ENCODE data around the gene IPO5. TPM values are rescaled to one million over a fixed set of nuclear protein-coding genes. Genes with fewer than 3 reads are reported as not detected.
A peak's percentile ranks its signal among the peaks of the same experiment; 100 is the strongest.

Gene IPO5
- total RNA-seq (2021; fragmentation: NEBNext Ultra II Directional; extraction: Animal tissue kit (Norgen Biotek cat#: 25700)) (388 and 410 TPM in 2 replicates), polyA plus RNA-seq (2011; rRNA removed) (106 and 143 TPM in 2 replicates), polyA minus RNA-seq (2011; rRNA and poly(A)+ RNA removed) (499 and 736 TPM in 2 replicates)
- polyA plus RNA-seq (2011; cell fraction: cytosol; rRNA removed) = 200 TPM
- polyA plus RNA-seq (2011; cell fraction: nucleus; rRNA removed) = 292 TPM
- polyA plus RNA-seq (2012, experiment 1 of 2) = 219 to 400 TPM (median 256 TPM) in 4 replicates
- polyA plus RNA-seq (2012, experiment 2 of 2) = 13.1 TPM
- polyA plus RNA-seq (2013, experiment 1 of 2) = 192 TPM
- 190 TPM for polyA plus RNA-seq (2013, experiment 2 of 2)
- 283 TPM for polyA minus RNA-seq (2011; cell fraction: cytosol; rRNA and poly(A)+ RNA removed)
- polyA minus RNA-seq (2011; cell fraction: nucleus; rRNA and poly(A)+ RNA removed) = 475 TPM
- long read RNA-seq, experiment 1, transcript IPO5-222 (26 exons, 3,419 nt) = major isoform, 66 of 503 reads
- long read RNA-seq, experiment 1, partial matches to known transcripts = 401 of 503 reads
- long read RNA-seq, experiment 1, other reads (novel, unspliced or antisense) = 34 of 503 reads
- long read RNA-seq, experiment 2, transcript IPO5-222 (26 exons, 3,419 nt) = major isoform, 42 of 70 reads
- long read RNA-seq, experiment 2, partial matches to known transcripts = 20 of 70 reads
- long read RNA-seq, experiment 2, other reads (novel, unspliced or antisense) = 7 of 70 reads

- H3K27ac ChIP-seq (ENCODE audit: low read depth, low read length) = no peak within 1 kb of the TSS
- H4K20me1 ChIP-seq (replicated peaks in 1 of 2; ENCODE audit: control insufficient read depth in 1 of 2, insufficient read depth in 2 of 2, low read length in 2 of 2) = no peaks in the 10 kb centered on the region
- H2AK5ac ChIP-seq (ENCODE audit: low read depth, low read length) = no peak within 1 kb of the TSS
- H3K18ac ChIP-seq (ENCODE audit: extremely low read depth, low read length) = no peak within 1 kb of the TSS
- no peak within 1 kb of the TSS for H3K23ac ChIP-seq (ENCODE audit: insufficient read length)
- H3K14ac ChIP-seq (ENCODE audit: insufficient read length) = no peak within 1 kb of the TSS
- no peaks in the 10 kb centered on the region for H3K4me1 ChIP-seq (replicated peaks in 1 of 4; ENCODE audit: control insufficient read depth in 3 of 4, insufficient read depth in 4 of 4, low read length in 3 of 4)
- peaks cover 0 to 4% of the 10 kb centered on the region in 2 experiments; a peak in 1 of 4 replicates for H3K9me3 ChIP-seq (ENCODE audit: insufficient read depth in 2 of 2, low read depth in 1 of 2, low read length in 1 of 2)
- no peak for DNase-seq (ENCODE audit: low read depth in 1 of 2, low spot score in 2 of 2)
- FAIRE-seq = no peak
- no peak within 1 kb of the TSS for H3K4ac ChIP-seq (replicated peaks; ENCODE audit: insufficient read length, low read depth, low read length)
- no peak within 1 kb of the TSS for H3K56ac ChIP-seq (replicated peaks; ENCODE audit: insufficient read length, low read depth, low read length)
- no peaks in the 10 kb centered on the region for H3K79me1 ChIP-seq (ENCODE audit: low read depth, low read length)
- no peaks in the 10 kb centered on the region for H3K27me3 ChIP-seq (replicated peaks in 1 of 4; ENCODE audit: control insufficient read depth in 3 of 4, extremely low read depth in 1 of 4, insufficient read depth in 3 of 4, low read length in 3 of 4)
- no peak within 1 kb of the TSS for H2BK15ac ChIP-seq (ENCODE audit: low read length)
- ChIA-PET POLR2A (ENCODE audit: partially characterized antibody) (interaction anchor here (1.9 kb wide), 1 partner anchor 24 kb away, joined by 6 read pairs; no protein-coding TSS in a partner anchor), CTCF (ENCODE audit: partially characterized antibody) (interaction anchor here (1.1 to 1.9 kb wide), 2 partner anchors 19 to 42 kb away, joined by 3 to 7 read pairs; no protein-coding TSS in a partner anchor)
- no peaks in the 10 kb centered on the region for H3K36me3 ChIP-seq (ENCODE audit: control insufficient read depth in 2 of 4, insufficient read depth in 4 of 4, low read length in 3 of 4)
- no peak within 1 kb of the TSS for H2BK12ac ChIP-seq (ENCODE audit: low read depth, low read length)
- 90% methylated on average over 10 of the region's 10 CpGs; no CpG with 5 or more reads in 1 of the 2 experiments for WGBS, 2 experiments (ENCODE audit: extremely low coverage in 1 of 2, insufficient coverage in 1 of 2, insufficient read length in 1 of 2, insufficient replicate concordance in 2 of 2, low coverage in 1 of 2, low lambda C conversion rate in 2 of 2, missing lambda C conversion rate in 1 of 2)
- H2BK20ac ChIP-seq (ENCODE audit: low read length) = no peak within 1 kb of the TSS
- no peak within 1 kb of the TSS for H4K91ac ChIP-seq (replicated peaks; ENCODE audit: insufficient read length, low read length)
- no peak within 1 kb of the TSS for H2BK5ac ChIP-seq (ENCODE audit: low read depth, low read length)
- H3K23me2 ChIP-seq (ENCODE audit: low read depth, low read length) = no peaks in the 10 kb centered on the region
- no peak within 1 kb of the TSS for H4K5ac ChIP-seq (ENCODE audit: insufficient read length, low read depth, low read length)
- H2BK120ac ChIP-seq (replicated peaks; ENCODE audit: low read depth, low read length) = no peak within 1 kb of the TSS
- H3K79me2 ChIP-seq (ENCODE audit: control insufficient read depth in 1 of 2, insufficient read depth in 2 of 2, low read length in 2 of 2) = no peaks in the 10 kb centered on the region
- no peak within 1 kb of the TSS for H3K4me2 ChIP-seq (ENCODE audit: insufficient read depth in 1 of 2, low read depth in 2 of 2, low read length in 2 of 2)
- H3K9ac ChIP-seq (replicated peaks in 1 of 4; ENCODE audit: extremely low read depth in 1 of 4, low read depth in 3 of 4, low read length in 3 of 4) = no peak within 1 kb of the TSS
- H4K8ac ChIP-seq (ENCODE audit: extremely low read depth, insufficient read depth, low read length) = no peak within 1 kb of the TSS
- 0 out of 2 replicates have a peak within 1 kb of the TSS, but pooled peaks have one; percentile 34 for H2AFZ ChIP-seq (ENCODE audit: low read length)
- H3K4me3 ChIP-seq (ENCODE audit: extremely low read depth in 1 of 4, insufficient read depth in 2 of 4, low read depth in 3 of 4, low read length in 4 of 4) = no peak within 1 kb of the TSS
- TF ChIP-seq EP300 (IDR thresholded peaks at IDR 0.05; ENCODE audit: borderline replicate concordance in 1 of 2, low read depth in 2 of 2, low read length in 2 of 2) = no peak
- no peak for TF ChIP-seq CREB1 (IDR thresholded peaks at IDR 0.05)
- TF ChIP-seq RXRA (IDR thresholded peaks at IDR 0.05; ENCODE audit: insufficient read depth, low read depth, low read length) = no peak
- TF ChIP-seq POLR2A (IDR thresholded peaks at IDR 0.05; ENCODE audit: control extremely low read depth in 1 of 2, low read depth in 2 of 2, low read length in 2 of 2) = no peak
- no peak for TF ChIP-seq KDM1A (IDR thresholded peaks at IDR 0.05; ENCODE audit: borderline replicate concordance, low read length)
These were observed at the start of gene IPO5 for GRCh38 chr13:97953376-97953970. Gene IPO5, plus strand, starts transcription at chr13:97953675. Its CDS starts 23,022 bp downstream, at chr13:97976697.
